ENCODE data around the gene DCAF10.

Gene DCAF10

DNA sequence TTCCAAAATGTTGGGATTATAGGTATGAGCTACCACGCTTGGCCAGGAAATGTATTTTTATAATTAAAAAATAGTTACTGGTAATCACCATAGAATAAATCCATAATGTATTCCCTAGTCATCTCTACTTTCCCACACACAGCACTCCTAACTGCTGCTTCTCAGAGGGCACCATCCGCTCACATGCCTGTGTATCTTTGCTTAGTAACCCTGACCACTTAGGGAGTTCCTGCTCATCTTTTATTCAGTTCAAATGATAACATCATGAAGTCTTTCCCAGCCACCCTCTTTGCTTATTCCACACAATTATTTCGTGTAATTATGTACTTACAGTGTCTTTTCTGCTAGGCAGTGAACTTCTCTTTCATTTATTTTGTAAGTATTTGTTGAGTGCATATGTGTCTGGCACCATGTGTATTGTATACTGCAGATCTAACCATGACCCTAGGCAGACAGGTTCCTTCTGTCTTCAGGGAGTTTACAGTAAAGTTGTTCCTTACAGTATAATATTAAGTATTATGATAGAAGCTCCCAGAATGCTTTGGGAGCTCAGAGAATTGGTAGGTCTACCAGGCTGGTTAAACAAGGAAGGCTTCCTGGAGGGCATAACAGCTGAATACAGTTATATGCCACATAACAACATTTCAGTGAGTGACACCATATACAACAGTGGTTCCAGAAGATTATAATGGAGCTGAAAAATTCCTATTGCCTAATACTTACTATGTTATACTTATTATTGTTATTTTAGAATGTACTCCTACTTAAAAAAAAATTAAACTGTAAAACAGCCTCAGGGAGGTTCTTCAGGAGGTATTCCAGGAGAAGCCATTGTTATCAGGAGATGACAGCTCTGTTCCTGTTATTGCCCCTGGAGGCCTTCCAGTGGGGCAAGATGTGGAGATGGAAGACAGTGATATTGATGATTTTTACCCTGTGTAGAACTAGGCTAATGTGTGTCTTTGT lies 39.2 kb downstream of the DCAF10 start:
- no peak overlapping the region for H3K4me3 ChIP-seq (ENCODE audit: low read depth, low read length)
- H3K36me3 ChIP-seq, result no peaks in the 10 kb centered on the region; the same call in 1 of the 2 replicates
- no peak overlapping the region for H3K27ac ChIP-seq
- DNase-seq, result no peak
- H3K27me3 ChIP-seq (ENCODE audit: insufficient read depth, low read depth, severe bottlenecking), result no peaks in the 10 kb centered on the region
- no peaks in the 10 kb centered on the region for H3K9me3 ChIP-seq (ENCODE audit: severe bottlenecking)
- TF ChIP-seq, protein P1, sequence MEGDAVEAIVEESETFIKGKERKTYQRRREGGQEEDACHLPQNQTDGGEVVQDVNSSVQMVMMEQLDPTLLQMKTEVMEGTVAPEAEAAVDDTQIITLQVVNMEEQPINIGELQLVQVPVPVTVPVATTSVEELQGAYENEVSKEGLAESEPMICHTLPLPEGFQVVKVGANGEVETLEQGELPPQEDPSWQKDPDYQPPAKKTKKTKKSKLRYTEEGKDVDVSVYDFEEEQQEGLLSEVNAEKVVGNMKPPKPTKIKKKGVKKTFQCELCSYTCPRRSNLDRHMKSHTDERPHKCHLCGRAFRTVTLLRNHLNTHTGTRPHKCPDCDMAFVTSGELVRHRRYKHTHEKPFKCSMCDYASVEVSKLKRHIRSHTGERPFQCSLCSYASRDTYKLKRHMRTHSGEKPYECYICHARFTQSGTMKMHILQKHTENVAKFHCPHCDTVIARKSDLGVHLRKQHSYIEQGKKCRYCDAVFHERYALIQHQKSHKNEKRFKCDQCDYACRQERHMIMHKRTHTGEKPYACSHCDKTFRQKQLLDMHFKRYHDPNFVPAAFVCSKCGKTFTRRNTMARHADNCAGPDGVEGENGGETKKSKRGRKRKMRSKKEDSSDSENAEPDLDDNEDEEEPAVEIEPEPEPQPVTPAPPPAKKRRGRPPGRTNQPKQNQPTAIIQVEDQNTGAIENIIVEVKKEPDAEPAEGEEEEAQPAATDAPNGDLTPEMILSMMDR (IDR thresholded peaks at IDR 0.05; ENCODE audit: low read depth, low read length), result no peak

DNA sequence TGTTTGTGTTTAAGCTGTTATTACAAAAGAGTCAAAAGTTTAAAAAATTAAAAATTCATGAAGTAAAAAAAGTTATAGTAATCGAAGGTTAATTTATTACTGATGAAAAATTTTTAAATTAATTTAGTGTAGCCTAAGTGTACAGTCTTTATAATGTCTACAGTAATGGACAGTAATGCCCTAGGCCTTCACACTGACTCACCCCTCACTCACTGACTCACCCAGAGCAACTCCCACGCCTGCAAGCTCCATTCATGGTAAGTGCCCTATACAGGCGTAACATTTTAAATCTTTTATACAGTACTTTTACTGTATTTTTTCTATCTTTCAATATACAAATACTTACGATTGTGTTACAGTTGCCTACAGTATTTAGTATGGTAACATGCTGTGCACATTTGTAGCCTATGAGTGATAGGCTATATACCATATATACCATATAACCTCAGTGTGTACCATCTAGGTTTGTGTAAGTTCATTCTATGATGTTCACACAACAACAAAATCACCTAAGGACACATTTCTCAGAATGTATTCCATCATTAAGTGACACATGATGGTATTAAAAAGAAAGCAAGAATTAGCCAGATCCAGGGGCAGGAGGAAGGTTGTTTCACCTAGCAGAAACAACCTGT lies 40.1 kb downstream of the DCAF10 start:
- Histone ChIP-seq H3K9me3 (ENCODE audit: severe bottlenecking) (no peaks in the 10 kb centered on the region), H3K4me3 (ENCODE audit: low read depth, low read length) (no peak overlapping the region), H3K27ac (no peak overlapping the region), H3K36me3 (no peaks in the 10 kb centered on the region; the same call in 1 of the 2 replicates), H3K27me3 (ENCODE audit: insufficient read depth, low read depth, severe bottlenecking) (no peaks in the 10 kb centered on the region)
- TF ChIP-seq, protein P1 (IDR thresholded peaks at IDR 0.05; ENCODE audit: low read depth, low read length), result no peak
- no peak for DNase-seq

DNA sequence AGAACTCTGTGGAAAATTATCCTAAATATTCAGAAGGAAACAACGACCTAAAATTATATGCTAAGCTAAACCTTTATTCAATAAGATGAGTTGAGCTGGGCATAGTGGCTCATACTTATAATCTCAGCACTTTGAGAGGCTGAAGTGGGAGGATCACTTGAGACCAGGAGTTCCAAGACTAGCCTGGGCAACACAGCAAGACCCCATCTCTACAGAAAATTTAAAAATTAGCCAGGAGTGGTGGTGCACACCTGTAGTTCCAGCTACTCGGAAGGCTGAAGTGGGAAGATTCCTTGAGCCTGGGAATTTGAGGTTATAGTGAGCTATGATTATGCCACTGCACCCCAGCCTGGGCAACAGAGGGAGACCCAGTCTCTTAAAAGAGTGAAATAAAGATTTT lies 51.6 kb downstream of the DCAF10 start:
- Histone ChIP-seq H3K36me3 (peaks cover 6% of the 10 kb centered on the region), H3K27ac (no peak overlapping the region), H3K27me3 (ENCODE audit: insufficient read depth, low read depth, severe bottlenecking) (no peaks in the 10 kb centered on the region), H3K9me3 (ENCODE audit: severe bottlenecking) (no peaks in the 10 kb centered on the region), H3K4me3 (ENCODE audit: low read depth, low read length) (no peak overlapping the region)
- TF ChIP-seq, protein P1 (IDR thresholded peaks at IDR 0.05; ENCODE audit: low read depth, low read length), result no peak
- no peak for DNase-seq

DNA sequence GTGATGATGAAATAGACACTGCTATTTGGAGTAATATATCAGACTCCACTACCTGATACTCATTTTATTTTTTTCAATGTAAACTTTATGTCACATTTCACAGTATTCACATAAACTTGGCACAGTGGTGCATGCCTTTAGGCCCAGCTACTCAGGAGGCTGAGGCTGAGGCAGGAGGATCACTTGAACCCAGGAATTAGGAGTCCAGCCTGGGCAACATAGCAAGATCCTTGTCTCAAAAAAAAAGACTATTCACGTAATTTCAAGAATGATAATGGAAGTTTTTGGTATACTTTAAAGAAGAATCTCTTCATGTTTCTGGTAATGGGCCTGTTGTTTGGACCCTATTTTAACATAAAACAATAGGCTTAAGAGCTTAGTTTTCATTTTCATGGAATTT lies 56.0 kb downstream of the DCAF10 start:
- TF ChIP-seq, protein P1 (IDR thresholded peaks at IDR 0.05; ENCODE audit: low read depth, low read length), result no peak
- H3K9me3 ChIP-seq (ENCODE audit: severe bottlenecking), result no peaks in the 10 kb centered on the region
- no peak overlapping the region for H3K27ac ChIP-seq
- no peak overlapping the region for H3K4me3 ChIP-seq (ENCODE audit: low read depth, low read length)
- no peak for DNase-seq
- peaks cover 28% of the 10 kb centered on the region for H3K36me3 ChIP-seq
- no peaks in the 10 kb centered on the region for H3K27me3 ChIP-seq (ENCODE audit: insufficient read depth, low read depth, severe bottlenecking)

DNA sequence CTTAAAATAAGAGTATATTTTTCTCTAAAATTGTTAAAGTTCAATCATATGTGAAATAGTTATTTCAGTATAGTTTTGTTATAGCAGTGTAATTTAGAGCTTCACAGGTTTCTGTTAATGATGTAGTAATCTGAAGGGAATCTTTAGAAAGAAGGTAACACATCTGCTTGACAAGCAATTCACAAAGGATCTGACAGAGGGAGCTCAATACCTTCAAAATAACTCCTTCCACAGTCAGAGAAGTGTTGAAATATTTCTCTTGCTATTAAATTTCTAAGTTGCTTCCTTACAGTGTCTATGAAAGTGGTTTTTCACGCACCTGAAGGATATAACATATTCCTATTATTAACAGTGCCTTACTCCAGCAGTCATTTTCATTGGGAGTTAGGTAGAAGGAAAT lies 58.4 kb downstream of the DCAF10 start:
- H3K9me3 ChIP-seq (ENCODE audit: severe bottlenecking), result no peaks in the 10 kb centered on the region
- H3K27ac ChIP-seq, result no peak overlapping the region
- peaks cover 35% of the 10 kb centered on the region for H3K36me3 ChIP-seq
- no peak for DNase-seq
- TF ChIP-seq, protein P1 (IDR thresholded peaks at IDR 0.05; ENCODE audit: low read depth, low read length), result no peak
- no peak overlapping the region for H3K4me3 ChIP-seq (ENCODE audit: low read depth, low read length)
- no peaks in the 10 kb centered on the region for H3K27me3 ChIP-seq (ENCODE audit: insufficient read depth, low read depth, severe bottlenecking)
